GM12801 (cell line): ENCODE data around the gene ASB16.

ENCODE experiments used
- CTCF ChIP-seq: IDR thresholded peaks from one replicate; pipeline ENCODE4 v1.5.1; 2011; ENCODE audit warnings: control low read depth; ENCODE audit not compliant: insufficient read length; ENCODE audit errors: extremely low read depth

ASB16 gene

GRCh38 chr17:44176671-44177501 is 6.4 kb downstream of the ASB16 start:
- no peak for TF ChIP-seq CTCF

GRCh38 chr17:44177640-44178039 is 7.1 kb downstream of the ASB16 start:
- TF ChIP-seq CTCF: no peak

GRCh38 chr17:44178133-44178532 is 7.6 kb downstream of the ASB16 start:
- TF ChIP-seq CTCF: no peak

- TF ChIP-seq CTCF: no peak
Observed at GRCh38 chr17:44183024-44183423, 12.5 kb downstream of the ASB16 start.

- TF ChIP-seq CTCF: no peak
Observed at GRCh38 chr17:44184212-44184810, 13.8 kb downstream of the ASB16 start.

GRCh38 chr17:44186307-44187130 is 16.0 kb downstream of the ASB16 start, which contains the start of gene TMUB2:
TMUB2 (plus strand) TSS chr17:44186972; CDS start chr17:44187709, 737 bp downstream.
- no peak for TF ChIP-seq CTCF
